ENCODE measurements around the gene ZNF579.

GRCh38 chr19:55613930-55614710 is 33.5 kb upstream of the ZNF579 start:
- TF ChIP-seq CTCF (conservative IDR thresholded peaks at IDR 0.05; ENCODE audit: low read depth, low read length) (no peak), EZH2 (IDR thresholded peaks at IDR 0.05; ENCODE audit: low read length, unreplicated experiment) (no peak), EZH2phosphoT487 (IDR thresholded peaks at IDR 0.05; ENCODE audit: borderline replicate concordance, low read length) (no peak)
